Activated B cell treated with CpG ODN at 0.5 μM for 24 hours (primary cell): ENCODE measurements around the gene GLYAT. TPM values are rescaled to one million over a fixed set of nuclear protein-coding genes. Genes with fewer than 3 reads are reported as not detected.

Experiments
- ATAC-seq: fragments of 200-7000 bp; cut with Tn5 transposase; one replicate; pipeline ENCODE4 v1.10.0; 2021; ENCODE audit warnings: low read depth, mild to moderate bottlenecking, moderate library complexity
- CTCF ChIA-PET: fragments of 350-600 bp; sonication (Branson Sonifier 250); formaldehyde crosslinking; loops from one replicate; lab custom pipeline; 2021; ENCODE audit warnings: antibody characterized with exemption; lab: Charles Lee
- POLR2A ChIA-PET: fragments of 350-600 bp; sonication (Branson Sonifier 250); formaldehyde crosslinking; loops from one replicate; lab custom pipeline; 2021; ENCODE audit warnings: antibody characterized with exemption; lab: Charles Lee
- DNase-seq: peaks from one replicate; pipeline ENCODE4 v3.0.0; 2022
- H3K27ac Mint-ChIP-seq: one replicate; pipeline ENCODE4 v1.8.0; 2020; ENCODE audit warnings: mixed read lengths
- H3K27me3 Mint-ChIP-seq: one replicate; pipeline ENCODE4 v1.8.0; 2021; ENCODE audit warnings: mixed read lengths
- H3K36me3 Mint-ChIP-seq: one replicate; pipeline ENCODE4 v1.8.0; 2021; ENCODE audit warnings: low read depth, mixed read lengths
- H3K4me1 Mint-ChIP-seq: one replicate; pipeline ENCODE4 v1.8.0; 2021; ENCODE audit warnings: mixed read lengths
- H3K4me3 Mint-ChIP-seq: one replicate; pipeline ENCODE4 v1.8.0; 2020; ENCODE audit warnings: mild to moderate bottlenecking, mixed read lengths
- H3K9me3 Mint-ChIP-seq: one replicate; pipeline ENCODE4 v1.8.0; 2020; ENCODE audit warnings: mixed read lengths
- CTCF ChIP-seq: fragments of 200-600 bp; IDR thresholded peaks from one replicate; pipeline ENCODE4 v1.8.0; 2022; ENCODE audit warnings: antibody characterized with exemption, mild to moderate bottlenecking
- intact Hi-C: fragments of 100-400 bp; cut with micrococcal nuclease; formaldehyde crosslinking; loops from one replicate; pipeline ENCODE4 v1.15.1; 2024
- total RNA-seq: library from RNA; stranded (reverse); gene quantifications from 2 replicates; pipeline ENCODE4 v1.2.3, GENCODE V29; 2022

Gene GLYAT
- total RNA-seq, 1 donor from 2014 or later, result not detected

- no peak for ATAC-seq
- no peak for TF ChIP-seq CTCF
- Mint-ChIP-seq H3K4me3 (no peak overlapping the region), H3K4me1 (no peaks in the 10 kb centered on the region), H3K9me3 (peaks cover 22% of the 10 kb centered on the region), H3K27me3 (peaks cover 32% of the 10 kb centered on the region), H3K36me3 (no peaks in the 10 kb centered on the region), H3K27ac (no peak overlapping the region)
- CTCF ChIA-PET, result no interaction called here
- POLR2A ChIA-PET, result no interaction called here
- intact Hi-C loops, result no loop called here
- no peak for DNase-seq
Measured at GRCh38 chr11:58739725-58740430, 8.1 kb upstream of the GLYAT start.

GRCh38 chr11:58734681-58735490, 3.1 kb upstream of the GLYAT start:
- no peaks in the 10 kb centered on the region for H3K4me1 Mint-ChIP-seq
- no peak overlapping the region for H3K4me3 Mint-ChIP-seq
- ChIA-PET POLR2A (no interaction called here), CTCF (no interaction called here)
- ATAC-seq (no peak), DNase-seq (no peak)
- no peaks in the 10 kb centered on the region for H3K36me3 Mint-ChIP-seq
- no peak overlapping the region for H3K27ac Mint-ChIP-seq
- TF ChIP-seq CTCF, result no peak
- peaks cover 4% of the 10 kb centered on the region for H3K9me3 Mint-ChIP-seq
- H3K27me3 Mint-ChIP-seq, result peaks cover 16% of the 10 kb centered on the region
- intact Hi-C loops, result no loop called here

- no peak for TF ChIP-seq CTCF
- no peak overlapping the region for H3K4me3 Mint-ChIP-seq
- POLR2A ChIA-PET, result no interaction called here
- H3K27me3 Mint-ChIP-seq, result peaks cover 2% of the 10 kb centered on the region
- ATAC-seq (no peak), DNase-seq (no peak)
- no peaks in the 10 kb centered on the region for H3K9me3 Mint-ChIP-seq
- no peaks in the 10 kb centered on the region for H3K36me3 Mint-ChIP-seq
- peaks cover 14% of the 10 kb centered on the region for H3K4me1 Mint-ChIP-seq
- CTCF ChIA-PET, result no interaction called here
- no peak overlapping the region for H3K27ac Mint-ChIP-seq
- intact Hi-C loops, result no loop called here
Measured at GRCh38 chr11:58730507-58731089, 1.1 kb downstream of the GLYAT start.

- ChIA-PET POLR2A (no interaction called here), CTCF (interaction anchor here (0.8 kb wide), 1 partner anchor 239 kb away, joined by 3 read pairs; no protein-coding TSS in a partner anchor)
- DNase-seq, result no peak
- no peaks in the 10 kb centered on the region for H3K36me3 Mint-ChIP-seq
- no peak overlapping the region for H3K4me3 Mint-ChIP-seq
- peak overlapping the region; percentile 25 for H3K27ac Mint-ChIP-seq
- H3K27me3 Mint-ChIP-seq, result no peaks in the 10 kb centered on the region
- H3K4me1 Mint-ChIP-seq, result peaks cover 14% of the 10 kb centered on the region
- H3K9me3 Mint-ChIP-seq, result no peaks in the 10 kb centered on the region
- no peak for ATAC-seq
- no peak for TF ChIP-seq CTCF
- intact Hi-C loops, result no loop called here
Measured at GRCh38 chr11:58727415-58727797, 4.3 kb downstream of the GLYAT start.
